ENCODE results near the gene CABP1.
A peak's percentile ranks its signal among the peaks of the same experiment; 100 is the strongest.

CABP1 gene

GRCh38 chr12:120685522-120685921, 45.1 kb downstream of the CABP1 start:
- TF ChIP-seq CTCF (IDR thresholded peaks at IDR 0.05; ENCODE audit: insufficient read depth, low read depth, low read length, missing control alignments) = no peak
- no peak overlapping the region for H3K4me3 ChIP-seq (ENCODE audit: low read length)
- DNase-seq (ENCODE audit: low read depth) = no peak

GRCh38 chr12:120686151-120686689, 45.8 kb downstream of the CABP1 start:
- peak; percentile 98 for DNase-seq (ENCODE audit: low read depth)
- TF ChIP-seq CTCF (IDR thresholded peaks at IDR 0.05; ENCODE audit: insufficient read depth, low read depth, low read length, missing control alignments) = no peak
- peak overlapping the region; percentile 86 for H3K4me3 ChIP-seq (ENCODE audit: low read length)

- peak; percentile 16 for TF ChIP-seq CTCF (IDR thresholded peaks at IDR 0.05; ENCODE audit: insufficient read depth, low read depth, low read length, missing control alignments)
- peak; percentile 98 for DNase-seq (ENCODE audit: low read depth)
- H3K4me3 ChIP-seq (ENCODE audit: low read length) = peak within 1 kb of the TSS; percentile 86
These were observed 46.5 kb downstream of the CABP1 start, which contains the start of gene MLEC for GRCh38 chr12:120686690-120687577. Gene MLEC, plus strand, starts transcription at chr12:120687149. Its CDS starts 148 bp downstream, at chr12:120687297.

GRCh38 chr12:120687578-120688289, 47.3 kb downstream of the CABP1 start:
- H3K4me3 ChIP-seq (ENCODE audit: low read length) = peak overlapping the region; percentile 86
- no peak for TF ChIP-seq CTCF (IDR thresholded peaks at IDR 0.05; ENCODE audit: insufficient read depth, low read depth, low read length, missing control alignments)
- DNase-seq (ENCODE audit: low read depth) = no peak

GRCh38 chr12:120688527-120689071, 48.2 kb downstream of the CABP1 start:
- TF ChIP-seq CTCF (IDR thresholded peaks at IDR 0.05; ENCODE audit: insufficient read depth, low read depth, low read length, missing control alignments) = no peak
- peak; percentile 41 for DNase-seq (ENCODE audit: low read depth)
- peak overlapping the region; percentile 86 for H3K4me3 ChIP-seq (ENCODE audit: low read length)

GRCh38 chr12:120689397-120690082, 49.1 kb downstream of the CABP1 start:
- TF ChIP-seq CTCF (IDR thresholded peaks at IDR 0.05; ENCODE audit: insufficient read depth, low read depth, low read length, missing control alignments) = no peak
- H3K4me3 ChIP-seq (ENCODE audit: low read length) = peak overlapping the region; percentile 86
- no peak for DNase-seq (ENCODE audit: low read depth)

All from epithelial cell of esophagus (primary cell).